Keratinocyte (primary cell): ENCODE data around the gene SDHAF4.

ENCODE experiments used
- CTCF ChIP-seq, 3 experiments: IDR thresholded peaks in 1 of 3; conservative IDR thresholded peaks in 1 of 3; optimal IDR thresholded peaks in 1 of 3; 2 replicates in 2 of 3; 3 replicates in 1 of 3; pipeline versions ENCODE3 to v1.5.1; 2011; ENCODE audit warnings: low read length in 3 of 3, mild to moderate bottlenecking in 3 of 3, moderate library complexity in 2 of 3, control low read depth in 1 of 3, inconsistent platforms in 1 of 3; ENCODE audit not compliant: insufficient read depth in 2 of 3; ENCODE audit errors: extremely low read depth in 1 of 3
- EZH2 ChIP-seq: IDR thresholded peaks from one replicate; pipeline ENCODE4 v1.6.1; 2012; ENCODE audit warnings: inconsistent platforms, mild to moderate bottlenecking, low read length, moderate library complexity

- no peak for TF ChIP-seq CTCF (optimal IDR thresholded peaks at IDR 0.05 in 1 of 3, IDR thresholded peaks at IDR 0.05 in 1 of 3, conservative IDR thresholded peaks at IDR 0.05 in 1 of 3; ENCODE audit: extremely low read depth in 1 of 3, insufficient read depth in 2 of 3, low read length in 3 of 3)
- no peak for TF ChIP-seq EZH2
Measured at GRCh38 chr6:70604254-70604653, 37.5 kb downstream of the SDHAF4 start.
